Measurements from ENCODE around the gene IRAK1BP1. TPM values are rescaled to one million over a fixed set of nuclear protein-coding genes. Genes with fewer than 3 reads are reported as not detected.
A peak's percentile ranks its signal among the peaks of the same experiment; 100 is the strongest.

Gene IRAK1BP1
- total RNA-seq, 1 experiment from 2014 or later: 6.1 TPM

DNA sequence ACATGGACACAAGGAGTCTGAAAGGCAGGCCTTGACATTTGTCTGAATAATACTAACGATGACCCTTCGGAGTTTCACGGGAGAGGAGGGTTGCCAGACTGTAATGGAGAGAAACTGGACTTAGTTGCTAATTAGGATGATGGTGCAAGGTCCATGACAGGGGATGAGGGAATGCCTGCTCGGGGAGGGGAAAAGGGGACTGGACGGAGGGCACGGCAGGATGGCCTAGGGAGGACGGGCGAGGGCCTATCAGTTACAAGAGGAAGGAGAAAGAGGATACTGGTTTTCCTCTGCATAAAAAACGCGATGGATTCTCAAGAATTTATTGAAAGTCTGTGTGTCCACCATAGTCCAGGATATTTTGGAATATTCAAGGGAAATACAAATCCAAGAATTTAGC is 42.7 kb downstream of the IRAK1BP1 start (continued):
- TF ChIP-seq SMAD3 (CRISPR knock-in tag; IDR thresholded peaks at IDR 0.05; ENCODE audit: borderline replicate concordance) (no peak), RORB (CRISPR knock-in tag; IDR thresholded peaks at IDR 0.05) (no peak), ATF1 (CRISPR knock-in tag; IDR thresholded peaks at IDR 0.05) (no peak)
- TF ChIP-seq, protein P1, sequence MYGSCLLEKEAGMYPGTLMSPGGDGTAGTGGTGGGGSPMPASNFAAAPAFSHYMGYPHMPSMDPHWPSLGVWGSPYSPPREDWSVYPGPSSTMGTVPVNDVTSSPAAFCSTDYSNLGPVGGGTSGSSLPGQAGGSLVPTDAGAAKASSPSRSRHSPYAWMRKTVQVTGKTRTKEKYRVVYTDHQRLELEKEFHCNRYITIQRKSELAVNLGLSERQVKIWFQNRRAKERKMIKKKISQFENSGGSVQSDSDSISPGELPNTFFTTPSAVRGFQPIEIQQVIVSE (CRISPR knock-in tag; IDR thresholded peaks at IDR 0.05; ENCODE audit: borderline replicate concordance): no peak
- TF ChIP-seq, protein P2, sequence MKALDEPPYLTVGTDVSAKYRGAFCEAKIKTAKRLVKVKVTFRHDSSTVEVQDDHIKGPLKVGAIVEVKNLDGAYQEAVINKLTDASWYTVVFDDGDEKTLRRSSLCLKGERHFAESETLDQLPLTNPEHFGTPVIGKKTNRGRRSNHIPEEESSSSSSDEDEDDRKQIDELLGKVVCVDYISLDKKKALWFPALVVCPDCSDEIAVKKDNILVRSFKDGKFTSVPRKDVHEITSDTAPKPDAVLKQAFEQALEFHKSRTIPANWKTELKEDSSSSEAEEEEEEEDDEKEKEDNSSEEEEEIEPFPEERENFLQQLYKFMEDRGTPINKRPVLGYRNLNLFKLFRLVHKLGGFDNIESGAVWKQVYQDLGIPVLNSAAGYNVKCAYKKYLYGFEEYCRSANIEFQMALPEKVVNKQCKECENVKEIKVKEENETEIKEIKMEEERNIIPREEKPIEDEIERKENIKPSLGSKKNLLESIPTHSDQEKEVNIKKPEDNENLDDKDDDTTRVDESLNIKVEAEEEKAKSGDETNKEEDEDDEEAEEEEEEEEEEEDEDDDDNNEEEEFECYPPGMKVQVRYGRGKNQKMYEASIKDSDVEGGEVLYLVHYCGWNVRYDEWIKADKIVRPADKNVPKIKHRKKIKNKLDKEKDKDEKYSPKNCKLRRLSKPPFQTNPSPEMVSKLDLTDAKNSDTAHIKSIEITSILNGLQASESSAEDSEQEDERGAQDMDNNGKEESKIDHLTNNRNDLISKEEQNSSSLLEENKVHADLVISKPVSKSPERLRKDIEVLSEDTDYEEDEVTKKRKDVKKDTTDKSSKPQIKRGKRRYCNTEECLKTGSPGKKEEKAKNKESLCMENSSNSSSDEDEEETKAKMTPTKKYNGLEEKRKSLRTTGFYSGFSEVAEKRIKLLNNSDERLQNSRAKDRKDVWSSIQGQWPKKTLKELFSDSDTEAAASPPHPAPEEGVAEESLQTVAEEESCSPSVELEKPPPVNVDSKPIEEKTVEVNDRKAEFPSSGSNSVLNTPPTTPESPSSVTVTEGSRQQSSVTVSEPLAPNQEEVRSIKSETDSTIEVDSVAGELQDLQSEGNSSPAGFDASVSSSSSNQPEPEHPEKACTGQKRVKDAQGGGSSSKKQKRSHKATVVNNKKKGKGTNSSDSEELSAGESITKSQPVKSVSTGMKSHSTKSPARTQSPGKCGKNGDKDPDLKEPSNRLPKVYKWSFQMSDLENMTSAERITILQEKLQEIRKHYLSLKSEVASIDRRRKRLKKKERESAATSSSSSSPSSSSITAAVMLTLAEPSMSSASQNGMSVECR (CRISPR knock-in tag; IDR thresholded peaks at IDR 0.05; ENCODE audit: borderline replicate concordance): no peak
- TF ChIP-seq, protein P3, sequence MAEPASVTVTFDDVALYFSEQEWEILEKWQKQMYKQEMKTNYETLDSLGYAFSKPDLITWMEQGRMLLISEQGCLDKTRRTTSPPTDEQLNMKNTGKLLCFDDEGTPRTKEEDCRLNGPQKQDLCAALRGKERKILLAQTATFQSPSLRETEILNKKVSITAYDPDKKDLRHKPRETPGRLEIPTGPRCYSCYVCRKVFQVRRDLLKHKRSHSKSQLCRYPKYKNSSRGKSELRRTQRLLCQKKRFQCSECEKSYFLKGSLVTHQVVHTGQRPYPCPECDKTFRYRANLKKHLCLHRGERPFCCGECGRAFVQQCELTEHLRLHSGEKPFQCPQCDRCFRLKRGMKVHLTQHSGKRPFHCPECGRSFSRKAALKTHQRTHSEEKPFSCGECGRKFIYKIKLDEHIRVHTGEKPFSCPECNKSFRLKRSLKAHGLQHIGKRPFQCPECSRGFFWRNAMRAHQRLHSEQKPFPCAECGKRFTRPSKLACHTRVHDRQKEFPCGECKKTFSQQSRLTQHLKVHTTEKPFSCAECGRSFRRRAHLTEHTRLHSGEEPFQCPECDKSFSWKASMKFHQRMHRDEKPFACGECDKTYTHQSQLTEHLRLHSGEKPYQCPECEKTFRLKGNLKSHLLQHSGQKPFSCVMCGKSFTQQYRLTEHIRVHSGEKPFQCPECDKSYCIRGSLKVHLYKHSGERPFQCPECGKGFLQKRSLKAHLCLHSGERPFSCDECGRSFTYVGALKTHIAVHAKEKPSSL (CRISPR knock-in tag; conservative IDR thresholded peaks at IDR 0.05): no peak

DNA sequence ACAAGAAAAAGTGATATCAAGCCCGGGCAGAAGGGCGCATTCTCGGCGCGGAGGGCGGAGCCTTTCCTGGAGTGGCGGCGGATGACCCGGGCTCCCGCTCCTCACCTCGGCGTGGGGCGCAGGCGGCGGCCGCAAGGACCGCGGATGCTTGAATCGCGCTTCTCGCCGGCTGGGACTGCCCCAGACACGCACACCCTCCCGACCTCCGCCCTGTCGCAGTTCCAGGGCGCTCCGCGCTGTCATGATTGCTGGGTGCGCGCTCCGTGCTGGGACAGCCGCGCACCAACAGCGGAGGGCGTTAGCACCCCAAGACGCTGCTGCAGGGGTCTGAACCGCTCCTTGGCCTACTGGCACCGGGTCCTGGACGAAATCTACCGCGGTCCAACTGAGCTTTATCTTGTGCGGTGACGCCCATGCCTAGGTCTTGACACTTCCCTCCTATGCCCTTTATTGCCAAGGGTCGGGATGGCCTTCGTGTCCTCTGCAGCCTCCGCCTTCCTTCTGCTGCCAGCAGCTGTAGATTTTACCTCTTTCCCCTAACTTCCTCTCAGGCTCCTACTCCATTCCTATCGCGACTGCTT is 43.3 kb downstream of the IRAK1BP1 start:
- Mint-ChIP-seq H3K4me1 (peaks cover 15% of the 10 kb centered on the region), H3K9me3 (0 out of 2 replicates have a peak, but pooled peaks cover 1% of the 10 kb centered on the region), H3K36me3 (no peaks in the 10 kb centered on the region), H3K27ac (no peak overlapping the region), H3K4me3 (peak overlapping the region; percentile 73), H3K27me3 (ENCODE audit: low read depth) (peaks cover 29% of the 10 kb centered on the region)
- ChIA-PET POLR2A (no interaction called here), CTCF (no interaction called here)
- DNase-seq (ENCODE audit: low spot score): peak; percentile 76
- peak; percentile 97 for ATAC-seq
- TF ChIP-seq, protein P4, sequence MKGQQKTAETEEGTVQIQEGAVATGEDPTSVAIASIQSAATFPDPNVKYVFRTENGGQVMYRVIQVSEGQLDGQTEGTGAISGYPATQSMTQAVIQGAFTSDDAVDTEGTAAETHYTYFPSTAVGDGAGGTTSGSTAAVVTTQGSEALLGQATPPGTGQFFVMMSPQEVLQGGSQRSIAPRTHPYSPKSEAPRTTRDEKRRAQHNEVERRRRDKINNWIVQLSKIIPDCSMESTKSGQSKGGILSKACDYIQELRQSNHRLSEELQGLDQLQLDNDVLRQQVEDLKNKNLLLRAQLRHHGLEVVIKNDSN (CRISPR knock-in tag; IDR thresholded peaks at IDR 0.05): no peak
- 0 out of 2 replicates have a peak, but pooled peaks have one; percentile 61 for TF ChIP-seq ESRRA (CRISPR knock-in tag; IDR thresholded peaks at IDR 0.05; ENCODE audit: borderline replicate concordance)
- TF ChIP-seq ZNF416 (CRISPR knock-in tag; IDR thresholded peaks at IDR 0.05): no peak
- TF ChIP-seq CREB1 (CRISPR knock-in tag; IDR thresholded peaks at IDR 0.05): no peak
- TF ChIP-seq, protein P5, sequence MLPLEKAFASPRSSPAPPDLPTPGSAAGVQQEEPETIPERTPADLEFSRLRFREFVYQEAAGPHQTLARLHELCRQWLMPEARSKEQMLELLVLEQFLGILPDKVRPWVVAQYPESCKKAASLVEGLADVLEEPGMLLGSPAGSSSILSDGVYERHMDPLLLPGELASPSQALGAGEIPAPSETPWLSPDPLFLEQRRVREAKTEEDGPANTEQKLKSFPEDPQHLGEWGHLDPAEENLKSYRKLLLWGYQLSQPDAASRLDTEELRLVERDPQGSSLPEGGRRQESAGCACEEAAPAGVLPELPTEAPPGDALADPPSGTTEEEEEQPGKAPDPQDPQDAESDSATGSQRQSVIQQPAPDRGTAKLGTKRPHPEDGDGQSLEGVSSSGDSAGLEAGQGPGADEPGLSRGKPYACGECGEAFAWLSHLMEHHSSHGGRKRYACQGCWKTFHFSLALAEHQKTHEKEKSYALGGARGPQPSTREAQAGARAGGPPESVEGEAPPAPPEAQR (CRISPR knock-in tag; IDR thresholded peaks at IDR 0.05): no peak
- TF ChIP-seq, protein P6, sequence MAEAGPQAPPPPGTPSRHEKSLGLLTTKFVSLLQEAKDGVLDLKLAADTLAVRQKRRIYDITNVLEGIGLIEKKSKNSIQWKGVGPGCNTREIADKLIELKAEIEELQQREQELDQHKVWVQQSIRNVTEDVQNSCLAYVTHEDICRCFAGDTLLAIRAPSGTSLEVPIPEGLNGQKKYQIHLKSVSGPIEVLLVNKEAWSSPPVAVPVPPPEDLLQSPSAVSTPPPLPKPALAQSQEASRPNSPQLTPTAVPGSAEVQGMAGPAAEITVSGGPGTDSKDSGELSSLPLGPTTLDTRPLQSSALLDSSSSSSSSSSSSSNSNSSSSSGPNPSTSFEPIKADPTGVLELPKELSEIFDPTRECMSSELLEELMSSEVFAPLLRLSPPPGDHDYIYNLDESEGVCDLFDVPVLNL (CRISPR knock-in tag; IDR thresholded peaks at IDR 0.05; ENCODE audit: borderline replicate concordance, low read depth): no peak
- TF ChIP-seq, protein P7, sequence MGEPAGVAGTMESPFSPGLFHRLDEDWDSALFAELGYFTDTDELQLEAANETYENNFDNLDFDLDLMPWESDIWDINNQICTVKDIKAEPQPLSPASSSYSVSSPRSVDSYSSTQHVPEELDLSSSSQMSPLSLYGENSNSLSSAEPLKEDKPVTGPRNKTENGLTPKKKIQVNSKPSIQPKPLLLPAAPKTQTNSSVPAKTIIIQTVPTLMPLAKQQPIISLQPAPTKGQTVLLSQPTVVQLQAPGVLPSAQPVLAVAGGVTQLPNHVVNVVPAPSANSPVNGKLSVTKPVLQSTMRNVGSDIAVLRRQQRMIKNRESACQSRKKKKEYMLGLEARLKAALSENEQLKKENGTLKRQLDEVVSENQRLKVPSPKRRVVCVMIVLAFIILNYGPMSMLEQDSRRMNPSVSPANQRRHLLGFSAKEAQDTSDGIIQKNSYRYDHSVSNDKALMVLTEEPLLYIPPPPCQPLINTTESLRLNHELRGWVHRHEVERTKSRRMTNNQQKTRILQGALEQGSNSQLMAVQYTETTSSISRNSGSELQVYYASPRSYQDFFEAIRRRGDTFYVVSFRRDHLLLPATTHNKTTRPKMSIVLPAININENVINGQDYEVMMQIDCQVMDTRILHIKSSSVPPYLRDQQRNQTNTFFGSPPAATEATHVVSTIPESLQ (CRISPR knock-in tag; IDR thresholded peaks at IDR 0.05): no peak
- no peak for TF ChIP-seq FOXJ3 (CRISPR knock-in tag; IDR thresholded peaks at IDR 0.05; ENCODE audit: borderline replicate concordance)
- TF ChIP-seq NR2C2 (CRISPR knock-in tag; IDR thresholded peaks at IDR 0.05): no peak
- peak; percentile 35; the same call in 1 of the 2 replicates for TF ChIP-seq ZNF423 (CRISPR knock-in tag; IDR thresholded peaks at IDR 0.05)
- TF ChIP-seq, protein P8, sequence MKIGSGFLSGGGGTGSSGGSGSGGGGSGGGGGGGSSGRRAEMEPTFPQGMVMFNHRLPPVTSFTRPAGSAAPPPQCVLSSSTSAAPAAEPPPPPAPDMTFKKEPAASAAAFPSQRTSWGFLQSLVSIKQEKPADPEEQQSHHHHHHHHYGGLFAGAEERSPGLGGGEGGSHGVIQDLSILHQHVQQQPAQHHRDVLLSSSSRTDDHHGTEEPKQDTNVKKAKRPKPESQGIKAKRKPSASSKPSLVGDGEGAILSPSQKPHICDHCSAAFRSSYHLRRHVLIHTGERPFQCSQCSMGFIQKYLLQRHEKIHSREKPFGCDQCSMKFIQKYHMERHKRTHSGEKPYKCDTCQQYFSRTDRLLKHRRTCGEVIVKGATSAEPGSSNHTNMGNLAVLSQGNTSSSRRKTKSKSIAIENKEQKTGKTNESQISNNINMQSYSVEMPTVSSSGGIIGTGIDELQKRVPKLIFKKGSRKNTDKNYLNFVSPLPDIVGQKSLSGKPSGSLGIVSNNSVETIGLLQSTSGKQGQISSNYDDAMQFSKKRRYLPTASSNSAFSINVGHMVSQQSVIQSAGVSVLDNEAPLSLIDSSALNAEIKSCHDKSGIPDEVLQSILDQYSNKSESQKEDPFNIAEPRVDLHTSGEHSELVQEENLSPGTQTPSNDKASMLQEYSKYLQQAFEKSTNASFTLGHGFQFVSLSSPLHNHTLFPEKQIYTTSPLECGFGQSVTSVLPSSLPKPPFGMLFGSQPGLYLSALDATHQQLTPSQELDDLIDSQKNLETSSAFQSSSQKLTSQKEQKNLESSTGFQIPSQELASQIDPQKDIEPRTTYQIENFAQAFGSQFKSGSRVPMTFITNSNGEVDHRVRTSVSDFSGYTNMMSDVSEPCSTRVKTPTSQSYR (CRISPR knock-in tag; IDR thresholded peaks at IDR 0.05): no peak
